Fibroblast of the aortic adventitia (primary cell): Measurements from ENCODE around the gene IL1RL1. TPM values are rescaled to one million over a fixed set of nuclear protein-coding genes. Genes with fewer than 3 reads are reported as not detected.

Source experiments
- total RNA-seq: library from RNA; depleted of rRNA; stranded (reverse); fragments of >200 nt; gene quantifications from 2 replicates; pipeline ENCODE4 v1.2.3, GENCODE V29; 2012; ENCODE audit warnings: low replicate concordance

IL1RL1 gene
- total RNA-seq, 1 donor, result 8.2 TPM

Other genes with a start within 250 kb of the IL1RL1 start
- gene IL1R1, start 168.8 kb upstream of the IL1RL1 start, total RNA-seq, result 150 and 152 TPM in 2 replicates
- 1.7 and 9.8 TPM in 2 replicates for gene IL1RL2, start 124.5 kb upstream of the IL1RL1 start, total RNA-seq
- gene IL18R1, start 44.2 kb downstream of the IL1RL1 start, total RNA-seq, result 4.7 and 6.8 TPM in 2 replicates
- gene IL18RAP, start 111.6 kb downstream of the IL1RL1 start, total RNA-seq, result 0.09 TPM in 1 of 2 replicates, not detected in the other
- not detected in 2 replicates for gene SLC9A4, start 161.7 kb downstream of the IL1RL1 start, total RNA-seq